Activated T-helper 17 cell treated with anti-CD3 and anti-CD28 coated beads, Interleukin-2, amount 50 U/mL, for 72 hours (primary cell): ENCODE results near the gene YPEL3. TPM values are rescaled to one million over a fixed set of nuclear protein-coding genes. Genes with fewer than 3 reads are reported as not detected.
"Not testable (repeated sequence)": the region's sequence is repeated elsewhere in the genome, so short reads cannot be mapped to it uniquely, and the experiment has no call there.

Source experiments
- ATAC-seq: fragments of 150-1000 bp; cut with Tn5 transposase; replicated peaks from 2 replicates; pipeline ENCODE4 v1.10.0; 2021; ENCODE audit warnings: mild to moderate bottlenecking, moderate library complexity
- H3K27ac Mint-ChIP-seq: one replicate; pipeline ENCODE4 v1.8.0; 2022; ENCODE audit warnings: mixed read lengths
- H3K27me3 Mint-ChIP-seq: one replicate; pipeline ENCODE4 v1.8.0; 2022; ENCODE audit warnings: mixed read lengths
- H3K36me3 Mint-ChIP-seq: one replicate; pipeline ENCODE4 v1.8.0; 2022; ENCODE audit warnings: low read depth, mild to moderate bottlenecking, mixed read lengths
- H3K4me1 Mint-ChIP-seq: one replicate; pipeline ENCODE4 v1.8.0; 2022; ENCODE audit warnings: mixed read lengths
- H3K4me3 Mint-ChIP-seq: one replicate; pipeline ENCODE4 v1.8.0; 2022; ENCODE audit warnings: mild to moderate bottlenecking, mixed read lengths
- H3K9me3 Mint-ChIP-seq: one replicate; pipeline ENCODE4 v1.8.0; 2022; ENCODE audit warnings: mixed read lengths
- total RNA-seq, 2 donors: library from RNA; stranded (reverse); gene quantifications; one replicate each; pipeline ENCODE4 v1.2.3, GENCODE V29; 2022

Gene YPEL3
- total RNA-seq, 2 donors from 2014 or later: 34.7 to 107 TPM

DNA sequence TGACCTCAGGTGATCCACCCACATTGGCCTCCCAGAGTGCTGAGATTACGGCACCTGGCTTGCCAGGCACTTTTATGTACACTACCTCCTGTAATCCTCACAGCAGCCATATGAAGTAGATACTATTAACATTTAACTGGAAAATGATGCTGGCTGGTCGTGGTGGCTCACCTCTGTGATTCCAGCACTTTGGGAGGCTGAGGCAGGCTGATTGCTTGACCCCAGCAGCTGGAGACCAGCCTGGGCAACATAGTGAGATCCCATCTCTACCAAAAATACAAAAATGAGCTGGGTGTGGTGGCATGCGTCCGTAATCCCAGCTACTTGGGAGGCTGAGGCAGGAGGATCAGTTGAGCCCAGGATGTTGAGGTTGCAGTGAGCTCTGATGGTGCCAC lies 29.0 kb upstream of the YPEL3 start:
- no peak for ATAC-seq
- Mint-ChIP-seq H3K9me3 (no peaks in the 10 kb centered on the region), H3K4me3 (no peak overlapping the region), H3K36me3 (peaks cover 18% of the 10 kb centered on the region), H3K4me1 (no peaks in the 10 kb centered on the region), H3K27ac (no peak overlapping the region), H3K27me3 (no peaks in the 10 kb centered on the region)

DNA sequence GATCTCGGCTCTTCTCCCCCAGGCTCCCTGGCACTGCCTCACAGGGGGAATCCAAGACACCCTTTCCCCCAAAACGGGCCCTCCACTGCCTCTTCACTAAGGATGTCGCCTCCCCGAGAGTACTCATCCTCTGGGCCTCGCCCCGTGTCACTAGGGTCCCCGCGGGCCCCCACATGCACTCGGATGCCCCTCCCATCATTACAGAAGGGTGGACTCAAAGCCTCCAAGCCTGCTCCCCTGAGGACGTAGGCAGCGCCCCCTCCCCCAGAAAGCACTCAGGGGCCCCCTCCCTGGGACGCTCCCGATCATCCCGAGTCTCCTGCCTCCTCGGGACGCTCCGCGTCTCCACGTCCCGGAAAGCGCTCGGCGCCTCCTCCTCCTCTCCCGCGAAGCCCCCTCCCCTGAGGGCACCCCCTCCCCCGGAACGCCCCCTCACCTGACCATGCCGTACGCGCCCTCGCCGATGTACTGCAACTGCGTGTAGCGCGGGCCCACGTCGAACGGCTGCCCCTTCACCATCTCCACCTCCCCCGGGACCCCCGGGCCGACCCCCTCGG lies 26.7 kb upstream of the YPEL3 start:
- Mint-ChIP-seq H3K4me3 (peak overlapping the region; percentile 86), H3K27ac (peak overlapping the region; percentile 89), H3K9me3 (no peaks in the 10 kb centered on the region), H3K4me1 (no peaks in the 10 kb centered on the region), H3K36me3 (peaks cover 36% of the 10 kb centered on the region), H3K27me3 (no peaks in the 10 kb centered on the region)
- ATAC-seq: peak; percentile 33

DNA sequence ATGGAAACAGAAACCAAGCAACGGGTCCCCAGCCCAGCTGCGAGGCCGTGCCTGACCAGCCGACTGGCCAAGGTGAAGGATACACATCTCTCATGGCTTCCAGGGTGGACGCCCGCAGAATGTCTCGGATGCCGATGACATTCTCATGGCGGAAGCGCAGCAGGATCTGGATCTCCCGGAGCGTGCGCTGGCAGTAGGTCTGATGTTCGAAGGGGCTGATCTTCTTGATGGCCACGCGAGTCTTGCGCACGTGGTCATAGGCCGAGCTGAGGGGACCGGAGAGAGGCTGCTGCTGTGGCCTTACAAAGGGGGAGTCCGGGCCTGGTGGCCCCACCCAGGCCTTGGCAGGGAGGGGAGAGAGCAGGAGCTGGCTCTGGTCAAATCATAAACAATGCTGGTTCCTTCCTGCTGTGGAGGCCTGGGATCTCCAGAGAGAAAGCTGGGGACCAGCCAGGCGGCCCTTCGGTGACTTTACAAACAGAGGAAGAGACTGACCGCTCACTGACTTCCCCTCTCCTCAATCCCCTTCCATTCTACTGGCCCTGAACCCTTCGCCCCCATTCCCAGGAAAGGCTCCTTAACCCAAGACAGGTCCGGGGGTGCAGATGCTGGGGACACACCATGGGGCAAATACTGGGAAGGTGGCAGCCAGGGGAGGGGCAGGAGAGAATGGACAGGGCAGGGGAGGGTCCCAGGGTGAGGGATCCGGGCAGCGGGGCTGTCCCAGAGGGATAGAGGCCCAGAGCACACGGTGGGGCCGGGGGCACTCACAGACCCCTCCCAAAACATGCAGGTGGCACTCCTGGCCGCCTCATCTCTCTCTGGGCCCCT lies 25.9 kb upstream of the YPEL3 start:
- H3K4me3 Mint-ChIP-seq: peak overlapping the region; percentile 86

DNA sequence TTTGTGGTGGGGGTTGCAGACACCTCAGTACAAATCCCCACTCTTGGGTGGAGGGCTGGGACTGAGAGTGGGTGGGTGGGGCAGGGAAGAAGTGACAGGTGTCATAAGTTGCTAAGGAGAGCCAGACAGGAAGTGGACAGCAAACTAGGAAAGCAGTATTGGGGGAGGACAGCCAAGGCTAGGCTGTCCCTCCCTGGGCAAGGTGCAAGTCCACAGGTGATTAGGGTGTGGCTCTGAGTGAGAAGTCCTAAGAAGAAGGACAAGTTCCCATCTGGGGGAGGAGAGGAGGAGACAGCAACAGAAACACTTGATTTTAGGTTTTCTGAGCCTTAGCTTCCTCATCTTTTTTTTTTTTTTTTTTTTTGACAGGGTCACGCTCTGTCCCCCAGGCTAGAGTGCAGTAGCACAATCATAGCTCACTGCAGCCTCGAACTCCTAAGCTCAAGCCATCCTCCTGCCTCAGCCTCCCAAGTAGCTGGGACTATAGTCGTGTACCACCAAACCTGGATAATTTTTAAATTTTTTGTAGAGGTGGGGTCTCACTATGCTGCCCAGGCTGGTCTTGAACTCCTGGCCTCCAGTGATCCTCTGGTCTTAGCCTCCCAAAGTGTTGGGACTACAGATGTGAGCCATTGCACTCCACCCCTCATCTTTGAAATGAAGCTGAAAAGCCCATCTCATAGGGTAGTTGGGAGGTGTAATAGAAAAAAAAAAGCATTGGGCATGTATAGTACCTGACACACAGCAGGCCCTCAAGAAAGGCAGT lies 24.5 kb upstream of the YPEL3 start:
- Mint-ChIP-seq H3K4me3 (no peak overlapping the region), H3K27ac (peak overlapping the region; percentile 8), H3K9me3 (no peaks in the 10 kb centered on the region), H3K36me3 (peaks cover 47% of the 10 kb centered on the region), H3K4me1 (no peaks in the 10 kb centered on the region), H3K27me3 (no peaks in the 10 kb centered on the region)
- no peak for ATAC-seq

More for the DNA sequence above, 25.9 kb upstream of the YPEL3 start:
- H3K4me1 Mint-ChIP-seq: no peaks in the 10 kb centered on the region
- ATAC-seq: no peak
- peaks cover 44% of the 10 kb centered on the region for H3K36me3 Mint-ChIP-seq
- H3K27me3 Mint-ChIP-seq: no peaks in the 10 kb centered on the region
- H3K9me3 Mint-ChIP-seq: no peaks in the 10 kb centered on the region
- peak overlapping the region; percentile 89 for H3K27ac Mint-ChIP-seq

DNA sequence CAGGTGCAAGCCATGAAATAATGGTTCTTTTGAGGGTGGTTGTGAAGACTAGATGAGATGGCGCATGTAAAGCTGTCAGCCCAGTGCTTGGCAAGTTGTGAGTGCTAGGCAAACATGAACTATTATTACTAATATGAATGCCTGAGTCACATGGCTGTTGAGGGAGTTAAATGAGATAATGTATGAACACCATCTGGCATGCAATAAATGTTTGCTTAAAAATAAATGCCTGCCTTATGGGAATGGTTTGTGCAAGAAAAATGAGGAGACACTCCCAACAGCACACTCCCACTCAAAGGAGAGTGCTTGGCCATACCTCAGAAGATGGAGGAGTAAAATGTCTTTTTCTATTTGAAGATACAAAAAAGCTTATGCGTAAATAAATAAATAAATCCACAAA lies 23.4 kb upstream of the YPEL3 start:
- no peak for ATAC-seq
- Mint-ChIP-seq H3K9me3 (no peaks in the 10 kb centered on the region), H3K36me3 (peaks cover 58% of the 10 kb centered on the region), H3K27ac (peak overlapping the region; percentile 8), H3K4me1 (no peaks in the 10 kb centered on the region), H3K4me3 (no peak overlapping the region), H3K27me3 (no peaks in the 10 kb centered on the region)

DNA sequence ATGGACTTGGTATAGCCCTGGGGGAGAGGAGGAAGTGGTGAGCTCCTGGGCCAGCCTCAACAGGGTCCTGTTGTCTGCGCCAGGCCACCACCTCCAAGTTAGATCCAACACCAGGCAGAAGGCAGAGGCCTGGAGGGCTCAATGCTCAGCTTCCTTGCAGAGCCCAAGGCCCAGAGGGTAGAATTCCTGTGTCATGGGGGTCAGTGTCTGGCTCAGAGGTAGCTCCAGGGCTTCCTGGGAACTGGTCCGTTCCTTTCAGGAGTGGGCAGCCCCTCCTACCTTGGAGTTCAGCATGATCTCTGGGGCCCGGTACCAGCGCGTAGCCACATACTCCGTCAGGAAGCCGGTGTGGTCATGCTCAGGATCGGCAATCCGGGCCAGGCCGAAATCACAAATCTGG lies 21.8 kb upstream of the YPEL3 start:
- Mint-ChIP-seq H3K4me3 (no peak overlapping the region), H3K27me3 (no peaks in the 10 kb centered on the region), H3K9me3 (no peaks in the 10 kb centered on the region), H3K36me3 (peaks cover 63% of the 10 kb centered on the region), H3K27ac (no peak overlapping the region), H3K4me1 (peaks cover 5% of the 10 kb centered on the region)
- ATAC-seq: no peak

DNA sequence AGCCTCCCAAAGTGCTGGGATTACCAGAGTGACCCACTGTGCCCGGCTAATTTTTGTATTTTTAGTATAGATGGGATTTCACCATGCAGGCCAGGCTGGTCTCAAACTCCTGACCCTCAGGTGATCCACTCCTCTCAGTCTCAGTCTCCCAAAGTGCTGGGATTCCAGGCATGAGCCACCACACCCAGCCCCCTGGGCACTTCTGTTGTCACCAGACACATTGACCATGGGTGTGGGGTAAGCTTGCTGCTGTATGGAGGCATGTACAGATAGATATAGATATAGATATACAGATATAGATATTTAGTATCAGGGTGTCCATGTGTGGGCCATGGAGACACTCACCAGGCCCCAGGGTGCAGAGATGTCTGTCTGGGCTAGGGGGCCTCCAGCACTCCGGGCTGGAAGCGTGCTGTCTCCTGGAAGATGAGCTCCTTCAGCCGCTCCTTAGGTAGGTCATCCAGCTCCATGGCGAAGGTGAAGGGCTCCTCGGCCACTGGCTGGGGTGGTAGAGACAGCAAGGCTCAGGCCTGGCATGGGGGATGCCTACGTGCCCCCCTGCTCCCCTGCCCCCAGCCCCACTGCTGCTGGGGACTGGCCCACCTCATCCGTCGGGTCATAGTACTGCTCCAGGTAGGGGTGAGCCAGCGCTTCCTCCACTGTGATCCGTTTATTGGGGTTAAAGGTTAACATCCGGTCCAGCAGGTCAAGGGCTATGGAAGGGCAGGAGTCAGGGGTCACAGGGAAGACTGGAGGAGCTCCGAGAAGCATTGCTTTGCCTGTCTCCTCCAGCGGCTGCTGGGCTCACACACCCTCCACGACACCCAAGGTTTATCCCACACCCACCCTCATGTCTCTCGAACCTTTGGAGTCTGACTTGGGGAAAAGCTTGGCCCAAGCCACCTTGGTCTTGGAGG lies 20.5 kb upstream of the YPEL3 start:
- Mint-ChIP-seq H3K4me1 (peaks cover 5% of the 10 kb centered on the region), H3K9me3 (no peaks in the 10 kb centered on the region), H3K36me3 (peaks cover 59% of the 10 kb centered on the region), H3K27me3 (no peaks in the 10 kb centered on the region), H3K27ac (no peak overlapping the region), H3K4me3 (no peak overlapping the region)
- ATAC-seq: no peak

DNA sequence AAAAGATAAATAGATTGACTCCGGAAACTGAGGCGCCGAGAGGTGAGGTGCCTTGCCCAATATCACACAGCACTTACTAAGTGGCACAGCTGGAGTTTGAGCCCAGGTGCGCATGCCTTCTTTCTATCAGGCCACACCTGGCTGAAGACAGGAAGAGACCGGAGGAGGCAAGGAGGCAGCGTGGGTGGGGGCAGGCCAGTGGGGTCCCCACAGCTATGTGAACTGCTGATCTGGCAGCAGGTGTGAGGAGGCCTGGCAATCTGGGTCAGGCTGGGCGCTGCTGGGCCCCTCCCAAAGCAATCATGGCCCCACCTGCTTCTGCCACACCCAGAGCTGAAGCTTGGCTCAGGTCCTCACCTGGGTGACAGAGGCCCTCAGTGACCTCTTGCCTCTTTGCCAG lies 19.2 kb upstream of the YPEL3 start:
- peaks cover 61% of the 10 kb centered on the region for H3K36me3 Mint-ChIP-seq
- no peaks in the 10 kb centered on the region for H3K27me3 Mint-ChIP-seq
- peak; percentile 37 for ATAC-seq
- peak overlapping the region; percentile 80 for H3K27ac Mint-ChIP-seq
- no peaks in the 10 kb centered on the region for H3K9me3 Mint-ChIP-seq
- H3K4me1 Mint-ChIP-seq: peaks cover 5% of the 10 kb centered on the region
- H3K4me3 Mint-ChIP-seq: peak overlapping the region; percentile 33

DNA sequence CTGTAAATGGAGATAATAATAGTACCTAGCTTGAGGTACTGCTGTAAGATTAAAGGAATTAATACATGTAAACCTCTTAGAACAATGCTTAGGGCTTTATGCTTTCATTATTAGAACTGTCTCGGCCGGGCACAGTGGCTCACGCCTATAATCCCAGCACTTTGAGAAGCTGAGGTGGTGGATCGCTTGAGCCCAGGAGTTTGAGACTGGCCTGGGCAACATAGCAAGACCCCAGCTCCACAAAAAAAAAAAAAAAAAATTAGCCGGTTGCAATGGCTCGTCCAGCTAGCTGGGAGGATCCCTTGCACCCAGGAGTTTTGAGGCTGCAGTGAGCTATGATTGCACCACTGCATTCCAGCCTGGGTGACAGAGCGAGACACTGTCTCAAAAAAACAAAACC lies 18.8 kb upstream of the YPEL3 start:
- H3K4me1 Mint-ChIP-seq, H3K9me3 Mint-ChIP-seq, ATAC-seq, H3K27me3 Mint-ChIP-seq: not testable (repeated sequence)
- Mint-ChIP-seq H3K27ac (peak overlapping the region; percentile 80), H3K36me3 (peaks cover 57% of the 10 kb centered on the region), H3K4me3 (peak overlapping the region; percentile 33)

DNA sequence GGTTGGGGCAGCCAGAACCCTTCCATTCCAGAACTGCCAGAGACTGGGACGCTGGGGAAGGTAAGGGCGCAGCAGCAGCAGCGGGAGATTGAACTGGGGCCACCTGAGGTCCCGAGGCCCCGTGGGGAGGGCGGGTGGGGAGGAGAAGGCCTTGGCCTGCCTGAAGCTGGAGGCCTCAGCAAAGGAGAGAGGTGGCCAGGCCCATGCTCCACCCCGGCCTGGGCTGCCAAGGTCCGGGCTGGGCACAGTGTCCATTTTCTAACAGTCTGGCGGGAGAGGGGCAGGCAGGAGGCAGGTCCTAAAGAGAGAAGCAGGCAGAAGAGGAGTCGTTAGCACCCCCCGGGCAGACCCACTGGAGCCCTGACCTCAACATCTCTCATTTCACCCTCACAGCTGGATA lies 18.4 kb upstream of the YPEL3 start:
- peaks cover 5% of the 10 kb centered on the region for H3K4me1 Mint-ChIP-seq
- H3K36me3 Mint-ChIP-seq: peaks cover 53% of the 10 kb centered on the region
- peak overlapping the region; percentile 33 for H3K4me3 Mint-ChIP-seq
- H3K9me3 Mint-ChIP-seq: no peaks in the 10 kb centered on the region
- no peak for ATAC-seq
- H3K27ac Mint-ChIP-seq: peak overlapping the region; percentile 80
- H3K27me3 Mint-ChIP-seq: no peaks in the 10 kb centered on the region

DNA sequence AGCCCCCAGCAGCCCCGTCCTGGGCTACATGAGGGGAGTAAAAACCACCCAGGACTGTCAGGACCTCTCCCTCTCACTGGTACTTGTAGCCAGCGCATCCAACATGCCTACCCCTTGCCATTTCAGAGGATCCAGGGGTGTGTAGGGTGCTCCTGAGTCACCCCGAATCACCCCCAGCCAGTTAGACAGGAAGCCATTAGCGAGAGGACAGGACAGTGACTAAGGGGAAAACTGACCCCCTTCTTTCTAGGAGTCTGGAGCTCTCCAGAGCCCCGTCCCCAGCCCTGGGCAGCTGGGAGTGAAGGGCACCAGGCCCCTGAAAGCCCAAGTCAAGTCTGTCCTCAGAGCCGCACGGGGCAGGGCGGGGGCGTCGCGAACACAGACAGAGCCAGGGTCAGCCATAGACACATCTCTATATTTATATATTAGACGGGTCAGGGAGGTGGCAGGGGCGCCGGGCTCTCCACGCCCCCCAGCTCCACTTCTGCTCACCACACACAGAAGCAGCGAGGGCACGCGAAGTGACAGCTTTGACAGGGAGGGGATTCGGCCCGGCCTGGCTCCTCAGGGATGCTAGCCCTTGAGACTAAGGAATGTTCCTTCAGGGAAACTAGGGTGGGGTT lies 17.8 kb upstream of the YPEL3 start:
- Mint-ChIP-seq H3K9me3 (no peaks in the 10 kb centered on the region), H3K4me3 (no peak overlapping the region), H3K36me3 (peaks cover 49% of the 10 kb centered on the region), H3K27me3 (no peaks in the 10 kb centered on the region), H3K4me1 (peaks cover 5% of the 10 kb centered on the region), H3K27ac (peak overlapping the region; percentile 80)
- ATAC-seq: peak; percentile 5

DNA sequence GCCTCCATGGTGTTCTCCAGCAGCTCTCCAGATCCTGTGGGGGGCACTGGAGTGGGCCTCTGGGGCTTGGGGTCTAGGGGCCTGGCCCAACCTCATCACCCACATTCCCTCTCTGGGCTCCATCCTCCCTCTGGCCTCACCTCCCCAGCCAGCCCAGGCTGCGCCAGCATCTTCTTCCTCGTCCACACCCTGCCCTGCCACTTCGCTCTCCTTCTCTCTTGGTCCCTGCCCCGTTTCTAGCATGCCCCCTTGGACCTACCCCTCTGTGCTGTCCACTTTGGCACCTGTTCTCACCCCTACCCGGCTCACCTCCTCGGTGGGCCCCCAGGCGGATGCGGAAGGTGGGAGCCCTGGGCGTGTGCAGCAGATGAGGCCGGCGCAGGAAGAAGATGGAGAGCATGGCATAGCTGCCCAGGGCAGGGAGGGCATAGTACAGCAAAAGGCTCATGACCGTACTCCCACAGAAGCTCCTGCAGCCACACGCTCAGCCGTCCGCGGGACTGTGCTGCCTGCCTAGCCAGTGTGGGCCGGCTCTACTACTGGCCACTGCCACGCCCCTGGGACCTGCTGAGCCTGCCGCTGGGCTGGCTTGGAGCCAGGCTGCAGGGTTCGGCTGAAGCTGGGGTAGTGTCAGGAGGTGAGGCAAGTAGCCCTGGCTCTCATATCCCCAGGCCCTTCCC lies 17.2 kb upstream of the YPEL3 start, which contains the start of gene GDPD3:
Gene GDPD3 (minus strand): TSS at position 507 of the 680 bp plus-strand sequence. CDS start 59 bp downstream, at position 448.
- peak; percentile 13 for ATAC-seq
- Mint-ChIP-seq H3K27me3 (no peaks in the 10 kb centered on the region), H3K27ac (peak within 1 kb of the TSS; percentile 80), H3K9me3 (no peaks in the 10 kb centered on the region), H3K4me3 (no peak within 1 kb of the TSS), H3K4me1 (peaks cover 5% of the 10 kb centered on the region), H3K36me3 (peaks cover 47% of the 10 kb centered on the region)
